ENCODE measurements around the gene ZBTB34.
"Not testable (repeated sequence)": the region's sequence is repeated elsewhere in the genome, so short reads cannot be mapped to it uniquely, and the experiment has no call there.

Gene ZBTB34

GRCh38 chr9:126860077-126860756 lies at the start of gene ZBTB34:
Gene ZBTB34, plus strand, starts transcription at chr9:126860639. Its CDS starts 18,761 bp downstream, at chr9:126879400.
- DNase-seq: no peak

- no peak for DNase-seq
These were observed 47.4 kb upstream of the ZBTB34 start for GRCh38 chr9:126813072-126813471.

GRCh38 chr9:126814091-126814490 lies 46.3 kb upstream of the ZBTB34 start:
- DNase-seq: no peak

GRCh38 chr9:126817615-126818014 lies 42.8 kb upstream of the ZBTB34 start:
- DNase-seq: not testable (repeated sequence)

GRCh38 chr9:126818482-126818881 lies 42.0 kb upstream of the ZBTB34 start:
- no peak for DNase-seq

- no peak for DNase-seq
These were observed 41.0 kb upstream of the ZBTB34 start for GRCh38 chr9:126819482-126819881.

- no peak for DNase-seq
These were observed 38.2 kb upstream of the ZBTB34 start for GRCh38 chr9:126822278-126822677.

GRCh38 chr9:126822873-126823272 lies 37.6 kb upstream of the ZBTB34 start:
- DNase-seq: no peak

- not testable (repeated sequence) for DNase-seq
These were observed 36.4 kb upstream of the ZBTB34 start for GRCh38 chr9:126824052-126824451.

- DNase-seq: no peak
These were observed 33.2 kb upstream of the ZBTB34 start for GRCh38 chr9:126827227-126827626.

- DNase-seq: no peak
These were observed 31.4 kb upstream of the ZBTB34 start for GRCh38 chr9:126829035-126829434.

- no peak for DNase-seq
These were observed 29.6 kb upstream of the ZBTB34 start for GRCh38 chr9:126830827-126831226.

GRCh38 chr9:126832440-126832839 lies 28.0 kb upstream of the ZBTB34 start:
- DNase-seq: no peak

- DNase-seq: no peak
These were observed 27.4 kb upstream of the ZBTB34 start for GRCh38 chr9:126833020-126833419.

GRCh38 chr9:126833710-126834345 lies 26.6 kb upstream of the ZBTB34 start:
- no peak for DNase-seq

GRCh38 chr9:126834672-126835071 lies 25.8 kb upstream of the ZBTB34 start:
- DNase-seq: no peak

GRCh38 chr9:126836216-126836615 lies 24.2 kb upstream of the ZBTB34 start:
- DNase-seq: no peak

GRCh38 chr9:126838055-126838811 lies 22.2 kb upstream of the ZBTB34 start:
- DNase-seq: no peak

GRCh38 chr9:126838895-126839294 lies 21.5 kb upstream of the ZBTB34 start:
- DNase-seq: no peak

GRCh38 chr9:126839301-126839700 lies 21.1 kb upstream of the ZBTB34 start:
- DNase-seq: no peak

GRCh38 chr9:126842220-126842842 lies 18.1 kb upstream of the ZBTB34 start:
- DNase-seq: no peak

- no peak for DNase-seq
These were observed 17.3 kb upstream of the ZBTB34 start for GRCh38 chr9:126842977-126843799.

- no peak for DNase-seq
These were observed 16.4 kb upstream of the ZBTB34 start for GRCh38 chr9:126844085-126844484.
